GM21447 (cell line): ENCODE measurements around the gene CAMK2N1.
"Not testable (repeated sequence)": the region's sequence is repeated elsewhere in the genome, so short reads cannot be mapped to it uniquely, and the experiment has no call there.

Source experiments
- ATAC-seq: cut with Tn5 transposase; IDR thresholded peaks from one replicate; pipeline ENCODE4 v1.9.1; 2021; ENCODE audit not compliant: unreplicated experiment

CAMK2N1 gene

DNA sequence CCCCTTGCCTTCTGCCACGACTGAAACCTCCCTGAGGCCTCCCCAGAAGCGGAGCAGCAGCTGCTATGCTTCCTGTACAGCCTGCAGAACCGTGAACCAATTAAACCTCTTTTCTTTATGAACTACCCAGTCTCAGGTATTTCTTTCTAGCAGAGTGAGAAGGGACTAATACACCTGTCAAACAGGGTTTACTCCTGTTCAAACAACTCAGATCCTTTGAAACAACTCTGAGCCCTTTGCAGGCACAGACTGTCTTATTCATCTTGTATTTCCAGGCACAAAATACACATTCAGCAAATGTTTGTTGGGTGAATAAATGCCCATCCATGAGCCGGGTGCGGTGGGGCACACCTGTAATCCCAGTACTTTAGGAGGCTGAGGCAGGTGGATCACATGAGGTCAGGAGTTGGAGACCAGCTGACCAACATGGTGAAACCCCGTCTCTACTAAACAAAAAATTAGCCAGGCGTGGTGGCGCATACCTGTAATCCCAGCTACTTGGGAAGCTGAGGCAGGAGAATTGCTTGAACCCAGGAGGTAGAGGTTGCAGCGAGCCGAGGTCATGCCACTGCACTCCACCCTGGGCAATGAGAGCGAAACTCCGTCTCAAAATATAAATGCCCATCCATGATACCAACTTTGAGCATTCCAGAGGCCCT, 10.8 kb upstream of the CAMK2N1 start:
- ATAC-seq: not testable (repeated sequence)

DNA sequence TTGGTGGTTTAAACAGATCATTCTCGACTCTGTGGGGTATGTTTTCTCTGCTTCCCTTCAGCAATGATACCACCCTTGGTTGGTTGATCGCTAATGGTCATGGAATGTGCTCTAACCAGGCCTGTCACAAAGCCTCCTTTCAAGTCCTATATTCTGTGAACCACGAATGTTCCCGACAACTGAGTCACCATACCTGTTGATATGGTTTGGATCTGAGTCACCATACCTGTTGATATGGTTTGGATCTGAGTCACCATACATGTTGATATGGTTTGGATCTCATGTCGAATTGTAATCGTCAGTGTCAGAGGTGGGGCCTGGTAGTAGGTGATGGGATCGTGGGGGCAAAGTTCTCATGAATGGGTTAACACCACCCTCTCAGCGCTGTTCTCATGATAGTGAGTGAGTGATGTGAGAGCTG, 10.2 kb upstream of the CAMK2N1 start:
- ATAC-seq: no peak

DNA sequence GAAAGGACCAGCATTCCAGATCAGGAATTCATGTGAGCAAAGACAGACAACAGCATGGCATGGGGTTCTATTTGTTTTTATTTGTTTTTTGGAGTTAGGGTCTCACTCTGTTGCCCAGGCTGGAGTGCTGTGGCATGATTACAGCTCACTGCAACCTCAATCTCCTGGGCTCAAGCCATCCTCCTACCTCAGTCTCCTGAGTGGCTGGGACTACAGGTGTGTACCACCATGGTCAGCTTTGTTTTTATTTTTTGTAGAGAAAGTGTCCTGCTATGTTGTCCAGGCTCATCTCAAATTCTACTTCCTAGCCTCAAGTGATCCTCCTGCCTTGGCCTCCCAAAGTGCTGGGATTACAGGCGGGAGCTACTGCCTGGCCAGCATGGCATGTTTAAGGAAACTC, 9.7 kb upstream of the CAMK2N1 start:
- no peak for ATAC-seq

DNA sequence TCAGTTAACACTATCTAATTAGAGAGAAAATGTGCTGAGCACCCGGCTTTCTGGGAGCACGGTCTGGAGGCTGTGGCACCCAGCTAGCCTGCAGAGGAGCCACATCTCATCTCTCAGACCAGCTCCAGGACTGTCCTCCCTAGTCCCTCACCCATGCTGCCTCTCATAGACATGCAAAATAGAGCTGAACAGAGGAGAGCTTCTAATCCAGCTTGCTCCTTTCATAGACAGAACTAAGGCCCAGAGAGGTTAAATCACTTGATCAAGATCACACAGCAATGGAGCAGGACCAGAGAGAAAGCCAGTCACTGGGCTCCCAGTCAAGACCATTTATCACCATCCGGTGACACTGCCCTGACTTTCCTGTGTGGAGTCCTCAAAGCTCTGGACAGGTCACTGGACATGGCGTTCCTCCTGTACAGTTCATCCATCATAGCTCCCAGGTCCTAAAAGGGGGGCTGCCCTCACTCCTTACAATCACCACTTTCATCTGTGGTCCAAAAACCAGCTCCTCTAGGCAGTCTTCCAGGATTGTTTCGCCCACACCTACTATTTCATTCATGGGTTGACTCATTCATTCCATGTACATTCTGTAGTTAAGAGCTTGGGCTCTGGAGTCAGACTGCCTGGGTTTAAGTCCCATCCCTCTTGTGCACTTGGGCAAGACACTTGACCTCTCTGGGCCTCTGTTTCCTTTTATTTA, 8.8 kb upstream of the CAMK2N1 start:
- no peak for ATAC-seq

DNA sequence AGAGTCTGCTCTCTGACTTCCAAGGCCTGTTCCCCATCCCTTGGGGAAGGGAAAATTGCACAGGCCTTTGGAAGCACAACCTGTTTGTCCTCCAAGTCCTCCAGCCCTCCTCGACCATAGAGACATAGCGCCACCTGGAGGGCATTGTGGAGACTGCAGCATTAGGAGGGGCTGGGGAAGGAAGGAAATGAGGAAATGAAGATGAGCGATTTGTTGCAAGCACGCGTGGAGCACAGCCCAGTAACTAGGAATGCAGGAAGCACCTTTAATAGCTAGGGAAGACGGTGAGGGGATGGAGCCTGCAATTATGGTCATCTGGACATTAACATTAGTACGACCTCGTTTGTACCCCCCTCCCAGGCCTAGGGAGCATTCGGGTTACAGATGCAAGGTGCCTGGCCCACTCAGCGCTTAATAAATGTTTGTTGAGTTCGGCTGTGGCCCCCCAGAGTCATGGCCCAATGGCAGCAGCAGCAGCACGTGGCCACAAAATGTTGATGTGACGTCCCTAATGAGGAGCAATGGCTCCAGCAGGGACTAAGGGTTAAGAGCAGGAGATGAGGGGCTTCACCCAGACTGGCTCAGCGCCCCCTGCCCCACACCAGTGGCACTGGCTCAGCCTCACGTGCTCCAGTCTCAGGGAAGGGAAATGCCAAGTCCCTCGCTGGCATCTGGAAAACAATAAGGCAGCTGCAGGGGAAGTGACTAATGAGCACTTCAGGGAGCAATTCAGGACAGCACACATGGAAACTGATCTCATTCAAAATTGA, 8.0 kb upstream of the CAMK2N1 start:
- no peak for ATAC-seq

DNA sequence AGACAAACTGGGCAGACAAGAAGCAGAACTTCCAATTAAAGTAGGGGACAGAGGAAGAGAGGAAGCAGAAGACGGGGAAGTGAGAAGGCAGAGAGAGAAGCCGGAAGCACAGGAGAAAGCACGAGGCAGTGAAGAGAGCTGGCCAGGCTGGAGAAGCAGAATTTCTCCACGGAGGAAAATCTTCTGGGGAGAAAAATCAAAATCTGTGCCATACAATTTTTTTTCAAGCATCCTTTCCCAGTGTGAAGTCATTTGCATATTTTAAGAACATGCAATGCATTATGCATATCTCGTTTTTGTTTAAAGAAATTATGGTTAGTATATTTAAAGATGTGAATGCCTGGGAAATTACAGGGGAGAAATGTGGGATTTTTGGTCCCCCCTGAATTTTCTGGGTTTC, 7.3 kb upstream of the CAMK2N1 start:
- ATAC-seq: no peak

DNA sequence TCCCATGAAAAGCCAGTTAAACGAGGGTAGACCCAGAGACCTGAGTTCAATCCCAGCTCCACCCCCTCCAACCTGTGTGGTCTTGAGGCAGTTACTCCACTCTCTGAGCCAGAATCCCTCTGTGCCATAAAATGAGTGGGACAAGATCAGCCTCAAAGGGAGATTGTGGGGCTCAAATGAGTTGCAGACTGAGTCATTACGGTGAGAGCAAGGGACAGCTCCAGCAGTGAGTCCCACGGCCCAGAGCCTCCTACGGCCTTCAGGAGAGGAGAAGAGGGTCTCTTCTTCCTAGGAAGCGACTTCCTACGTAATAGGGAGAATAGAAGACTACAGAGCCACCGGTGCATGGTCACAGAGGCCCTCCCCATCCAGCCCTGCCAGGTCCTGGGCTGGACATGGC, 6.7 kb upstream of the CAMK2N1 start:
- no peak for ATAC-seq

DNA sequence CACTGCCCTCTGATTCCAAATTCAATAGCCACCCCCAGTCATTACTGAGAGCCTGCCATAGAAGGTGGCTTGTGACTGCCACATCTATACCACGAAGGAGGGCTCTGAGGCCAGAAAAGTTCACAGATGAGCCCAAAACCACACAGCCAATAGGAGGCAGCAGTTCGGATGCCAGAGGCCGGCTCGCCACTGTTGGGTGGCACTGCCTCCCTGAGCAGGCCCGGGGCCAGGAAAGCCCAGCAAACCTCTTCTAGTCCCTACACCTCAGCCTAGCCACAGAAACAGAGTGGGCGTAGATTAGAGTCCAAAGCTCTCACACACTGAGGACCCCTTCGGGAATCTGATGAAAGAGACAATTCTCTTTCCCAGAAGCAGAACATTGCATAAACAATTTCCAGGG, 5.9 kb upstream of the CAMK2N1 start:
- no peak for ATAC-seq

DNA sequence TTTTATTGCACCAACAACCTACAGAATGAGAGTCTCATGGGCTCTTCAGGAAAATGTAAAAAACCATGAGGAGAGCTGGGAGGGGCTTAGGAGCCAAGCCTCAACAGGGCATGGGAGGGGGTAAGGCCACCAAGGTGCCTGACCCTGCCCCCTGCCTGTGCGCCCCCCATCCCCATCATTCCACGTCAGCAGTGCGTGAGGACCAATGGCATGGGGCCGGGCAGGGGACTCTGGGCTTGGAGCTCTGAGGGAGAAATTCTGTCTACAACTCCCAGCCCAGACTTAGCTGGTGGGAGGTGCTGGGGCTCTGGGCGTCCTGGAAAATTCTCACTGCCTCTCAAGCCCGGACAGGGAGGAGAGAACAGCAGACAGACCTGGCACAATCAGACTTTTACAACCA, 5.2 kb upstream of the CAMK2N1 start:
- no peak for ATAC-seq

DNA sequence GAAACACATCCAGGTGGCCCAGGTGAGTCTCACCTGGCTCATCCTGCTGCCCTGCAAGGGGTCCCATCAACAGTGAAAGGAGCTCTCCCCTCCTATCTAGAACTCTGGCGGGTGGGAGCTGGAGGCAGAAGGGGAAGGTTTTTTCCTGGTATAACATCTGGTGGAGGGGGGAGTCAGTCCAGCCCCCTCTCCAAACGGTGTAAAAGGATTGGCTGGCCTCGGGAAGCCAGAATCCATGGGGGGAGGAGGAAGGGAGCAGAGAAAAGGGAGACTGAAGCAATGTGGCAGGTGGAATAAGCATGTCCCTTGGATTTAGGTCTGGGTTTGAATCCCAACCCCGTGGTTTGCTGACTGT, 1.2 kb upstream of the CAMK2N1 start:
- no peak for ATAC-seq

DNA sequence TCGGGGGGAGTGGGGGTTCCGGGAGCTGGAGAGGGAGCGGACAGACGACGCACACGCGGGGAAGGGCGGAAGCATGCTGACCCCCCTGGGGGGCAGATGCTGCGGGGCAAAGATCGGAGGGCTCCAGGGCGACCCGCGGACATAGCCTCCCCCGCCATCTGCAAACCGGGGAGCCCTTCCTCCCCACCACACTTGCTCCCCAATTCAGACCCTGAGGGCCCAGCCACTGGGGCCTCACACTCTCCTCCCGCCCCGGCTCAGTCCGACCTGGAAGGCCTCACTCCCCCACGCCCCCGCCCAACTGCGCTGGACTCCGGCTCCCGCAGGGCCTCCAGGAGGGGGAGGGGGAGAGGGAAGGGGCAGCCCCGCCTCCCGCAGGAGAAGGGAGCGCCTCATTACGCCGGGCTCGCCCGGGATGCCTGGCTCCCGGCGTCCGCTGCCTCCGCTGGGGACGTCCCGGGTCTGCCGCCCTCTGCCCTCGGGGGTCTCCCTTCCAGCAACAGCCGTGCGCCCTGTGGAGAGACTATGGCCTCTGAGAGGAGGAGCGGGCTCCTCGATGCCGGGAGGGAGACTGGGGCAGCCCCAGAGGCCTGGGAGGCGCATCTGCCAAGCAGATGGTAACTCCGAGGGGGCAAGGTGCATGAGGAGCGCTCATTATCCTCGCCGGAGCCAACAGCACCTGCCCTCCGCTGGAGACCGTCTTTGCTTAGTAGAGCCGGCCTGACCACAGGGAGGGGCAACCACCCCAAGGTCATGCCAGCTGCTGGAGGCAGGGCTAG, 636 bp upstream of the CAMK2N1 start:
- ATAC-seq: no peak

DNA sequence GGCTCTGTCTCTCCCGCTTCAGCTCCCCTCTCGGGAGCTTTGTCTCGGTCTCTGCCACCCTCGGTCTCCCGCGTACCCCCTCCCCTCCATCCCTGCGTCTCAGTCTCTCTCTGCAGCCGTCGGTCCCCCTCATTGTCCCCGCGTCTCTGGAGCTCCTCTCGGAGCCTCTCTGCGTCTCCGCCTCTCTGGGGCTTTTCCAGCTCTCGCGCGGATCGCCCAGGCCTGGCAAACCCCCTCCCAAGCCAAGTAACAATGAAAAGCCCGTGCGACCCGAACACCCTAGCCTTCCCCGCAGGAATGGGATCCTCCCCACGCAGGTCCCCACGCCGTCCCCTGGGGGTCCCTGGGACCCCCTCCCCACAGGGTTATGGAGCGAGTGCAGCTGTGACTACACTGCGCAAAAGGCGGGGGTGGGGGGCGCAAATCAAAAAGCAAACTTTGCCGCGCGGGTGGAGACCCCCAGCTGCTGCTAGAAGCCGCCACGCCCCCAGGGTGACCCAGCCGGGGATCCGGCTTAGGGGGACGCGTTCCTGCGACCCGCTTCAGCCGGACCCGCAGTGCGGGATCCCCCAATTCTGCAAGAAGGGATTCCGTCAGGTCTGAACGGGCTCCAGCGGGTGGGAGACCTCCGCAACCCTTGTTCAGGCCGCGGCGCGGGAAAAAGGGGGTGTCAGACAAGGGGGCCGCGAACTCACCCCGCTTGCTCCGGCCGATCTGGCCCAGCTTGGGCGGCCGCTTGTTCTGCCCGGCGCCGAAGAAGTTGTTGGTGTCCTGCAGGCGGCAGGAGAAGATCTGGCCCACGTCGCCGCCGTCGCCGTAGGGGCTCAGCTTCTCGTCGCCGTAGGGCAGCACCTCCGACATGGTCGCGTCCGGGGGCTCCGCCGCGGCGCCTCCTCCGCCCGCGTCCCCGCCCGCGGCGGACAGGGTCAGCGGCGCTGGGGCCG, 1.2 kb downstream of the CAMK2N1 start:
- no peak for ATAC-seq

DNA sequence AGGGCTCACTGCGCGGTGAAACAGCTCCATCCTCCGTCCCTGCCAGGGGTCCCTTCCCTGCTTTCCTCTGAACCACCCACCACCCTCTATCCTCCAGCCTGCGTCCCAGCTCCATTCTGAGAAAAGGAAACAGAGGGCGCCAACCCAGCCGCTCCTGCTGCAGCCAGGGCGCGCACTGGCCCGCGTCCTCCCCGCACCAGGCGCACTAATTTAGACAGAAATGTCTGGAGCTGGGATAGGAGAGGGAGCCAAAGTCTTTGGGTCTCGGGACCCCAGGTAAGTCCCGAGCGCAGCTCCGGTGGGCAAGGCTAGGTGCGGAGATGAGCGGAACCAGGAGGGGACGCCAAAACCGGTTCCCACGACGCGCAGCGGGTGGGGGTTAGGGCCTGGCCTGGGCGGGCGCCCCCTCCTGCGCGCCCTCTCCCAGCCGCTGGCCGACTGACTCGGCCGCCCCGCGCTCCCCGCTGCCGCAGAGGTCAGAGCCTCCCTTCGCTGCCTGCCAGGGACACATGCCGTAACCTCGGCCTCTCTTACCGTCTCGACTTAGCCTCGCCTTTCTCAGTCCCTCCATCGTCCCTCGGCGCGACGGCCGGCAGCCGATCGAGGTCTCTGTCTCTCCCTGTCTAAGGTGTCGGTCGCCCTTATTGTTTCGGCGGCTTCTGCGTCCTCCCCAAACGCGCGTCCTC, 2.0 kb downstream of the CAMK2N1 start:
- ATAC-seq: no peak

DNA sequence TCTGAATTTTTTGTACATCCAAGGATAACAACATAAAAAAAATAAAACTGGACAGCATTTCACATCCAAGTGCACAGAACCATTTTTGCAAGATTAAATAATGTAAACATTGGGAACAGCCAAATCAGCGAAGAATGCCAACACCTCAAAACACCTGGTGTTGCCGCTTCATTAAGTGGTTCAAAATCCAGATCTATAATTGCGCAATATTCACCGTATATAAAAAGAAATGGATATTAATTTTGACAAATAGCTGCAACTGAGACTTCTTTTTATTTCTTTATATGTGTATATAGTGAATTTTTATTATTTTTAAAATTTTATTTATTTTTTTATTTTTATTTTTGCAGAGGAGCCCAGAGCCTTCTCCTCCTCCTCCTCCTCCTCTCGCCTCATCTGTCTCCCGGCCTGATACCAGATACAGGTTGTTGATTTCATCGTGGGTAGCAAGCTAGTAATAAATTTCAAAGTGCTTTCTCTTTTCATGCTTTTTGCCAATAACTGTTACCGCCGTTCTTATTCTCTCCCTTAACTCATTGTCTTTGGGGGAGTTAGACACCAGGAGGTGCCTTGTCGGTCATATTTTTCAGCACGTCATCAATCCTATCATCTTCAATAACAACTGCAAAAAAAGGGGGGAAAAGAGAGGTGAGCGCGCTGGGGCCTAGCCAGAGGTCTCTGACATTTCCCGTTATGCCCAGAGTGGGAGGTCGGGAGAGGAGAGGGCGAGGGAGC, 2.7 kb downstream of the CAMK2N1 start:
- no peak for ATAC-seq

DNA sequence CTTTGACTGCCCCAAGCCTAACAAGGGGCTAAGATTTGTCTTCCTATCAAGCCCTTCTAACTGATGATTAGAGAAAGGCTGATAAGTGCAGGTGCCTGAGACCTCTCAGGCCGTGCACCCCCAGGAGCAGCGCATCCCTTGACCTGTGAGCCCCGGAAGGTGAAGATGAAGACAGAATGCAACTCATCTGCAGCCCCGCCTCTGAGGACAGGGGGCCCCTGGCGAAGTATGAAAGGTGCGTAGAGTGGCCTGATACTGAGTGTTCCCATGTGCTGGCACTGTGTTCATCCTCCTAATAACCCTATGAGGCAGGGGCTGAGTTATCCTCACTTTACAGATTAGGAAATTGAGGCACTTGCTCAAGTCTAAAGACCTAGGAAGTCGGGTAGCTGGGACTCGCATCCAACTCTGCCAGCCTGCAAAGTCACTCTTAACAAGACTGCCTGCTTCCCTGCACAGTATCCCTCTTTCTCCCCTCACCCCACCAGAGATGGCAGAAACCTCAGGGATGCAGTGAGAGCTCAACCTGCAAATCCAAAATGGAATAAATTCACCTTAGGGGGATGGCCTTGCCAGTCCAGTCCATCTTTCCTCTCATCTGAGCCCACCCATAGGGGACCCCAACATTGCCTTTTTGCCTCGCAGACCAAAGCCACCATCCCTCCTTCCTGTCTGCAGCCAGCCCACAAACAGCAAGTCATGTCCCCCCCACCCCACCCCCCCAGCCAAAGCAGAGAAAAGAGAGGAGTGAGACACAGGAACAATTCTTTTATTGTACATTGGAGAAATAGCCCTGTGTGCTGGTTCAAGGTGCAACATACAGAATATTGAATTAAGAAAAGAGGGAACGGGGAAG, 4.1 kb downstream of the CAMK2N1 start:
- ATAC-seq: no peak

DNA sequence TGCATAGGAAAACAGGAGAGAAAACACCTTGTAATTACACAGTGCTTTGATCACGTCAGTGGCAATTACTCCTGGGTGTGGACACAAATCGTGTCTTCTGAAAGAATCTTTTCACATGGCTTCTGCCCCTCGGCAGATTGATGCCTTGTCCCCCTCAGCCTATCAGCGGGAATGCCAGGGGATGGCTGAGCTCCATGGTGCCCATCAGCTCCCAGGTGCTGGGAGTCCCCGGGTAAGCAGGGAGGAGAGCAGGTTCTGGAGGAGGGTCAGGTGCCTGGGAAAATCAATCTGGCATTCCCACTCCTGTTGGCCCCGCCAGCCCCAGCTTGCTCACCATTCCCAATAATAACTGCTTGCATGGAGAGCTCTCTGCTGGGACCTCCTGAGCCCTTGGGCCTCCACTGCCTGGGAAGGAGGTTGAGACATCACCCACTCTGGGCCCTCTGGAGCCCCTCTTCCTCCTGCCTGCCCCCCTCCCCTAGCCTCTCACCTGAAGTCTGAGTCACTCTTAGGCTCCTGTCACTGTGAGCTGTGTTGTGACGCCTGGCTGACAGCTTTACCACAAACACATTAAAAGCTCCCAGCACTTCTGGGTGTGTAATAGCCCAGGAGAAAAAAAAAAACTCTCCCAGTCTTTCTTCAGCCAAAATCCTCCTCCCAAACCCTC, 4.9 kb downstream of the CAMK2N1 start:
- no peak for ATAC-seq

DNA sequence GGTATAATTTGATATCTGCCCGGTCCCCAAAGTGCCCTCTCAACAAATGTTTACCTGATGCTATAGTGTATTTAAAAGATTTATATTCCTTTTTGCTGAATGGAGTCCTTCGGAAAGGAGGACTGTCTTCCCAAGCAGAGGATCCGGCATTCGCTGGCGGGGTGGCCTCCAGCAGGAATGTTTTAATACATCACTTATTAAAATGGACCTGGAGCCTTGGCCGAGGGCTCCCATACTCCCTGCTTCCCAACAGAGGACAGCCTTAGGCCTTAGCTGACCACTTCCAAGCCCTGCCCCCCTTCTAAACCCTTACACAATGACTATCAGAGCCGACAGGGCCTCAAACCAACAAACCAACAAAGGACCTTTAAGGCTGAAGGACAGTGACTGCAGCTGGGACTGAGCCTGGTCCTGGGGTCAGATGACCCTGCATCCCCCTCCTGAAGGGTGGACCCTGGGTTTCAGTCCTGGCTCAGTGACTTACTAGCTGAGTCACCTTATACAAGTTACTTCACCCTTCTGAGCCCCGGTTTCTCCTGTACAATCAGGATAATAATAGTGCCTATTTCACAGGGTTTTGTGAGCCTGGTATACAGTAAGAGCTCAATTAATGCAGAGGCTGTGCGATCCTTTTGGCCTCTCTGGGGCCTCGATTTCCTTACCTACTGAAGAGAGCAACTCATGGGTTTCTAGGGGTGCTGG, 5.6 kb downstream of the CAMK2N1 start:
- ATAC-seq: no peak
